HuH-7 (cell line): ENCODE measurements around the gene MAD1L1.
"Not testable (repeated sequence)": the region's sequence is repeated elsewhere in the genome, so short reads cannot be mapped to it uniquely, and the experiment has no call there.

Source experiments
- DNase-seq: peaks from one replicate; pipeline ENCODE4 v3.0.0; 2011; ENCODE audit warnings: low spot score

MAD1L1 gene

DNA sequence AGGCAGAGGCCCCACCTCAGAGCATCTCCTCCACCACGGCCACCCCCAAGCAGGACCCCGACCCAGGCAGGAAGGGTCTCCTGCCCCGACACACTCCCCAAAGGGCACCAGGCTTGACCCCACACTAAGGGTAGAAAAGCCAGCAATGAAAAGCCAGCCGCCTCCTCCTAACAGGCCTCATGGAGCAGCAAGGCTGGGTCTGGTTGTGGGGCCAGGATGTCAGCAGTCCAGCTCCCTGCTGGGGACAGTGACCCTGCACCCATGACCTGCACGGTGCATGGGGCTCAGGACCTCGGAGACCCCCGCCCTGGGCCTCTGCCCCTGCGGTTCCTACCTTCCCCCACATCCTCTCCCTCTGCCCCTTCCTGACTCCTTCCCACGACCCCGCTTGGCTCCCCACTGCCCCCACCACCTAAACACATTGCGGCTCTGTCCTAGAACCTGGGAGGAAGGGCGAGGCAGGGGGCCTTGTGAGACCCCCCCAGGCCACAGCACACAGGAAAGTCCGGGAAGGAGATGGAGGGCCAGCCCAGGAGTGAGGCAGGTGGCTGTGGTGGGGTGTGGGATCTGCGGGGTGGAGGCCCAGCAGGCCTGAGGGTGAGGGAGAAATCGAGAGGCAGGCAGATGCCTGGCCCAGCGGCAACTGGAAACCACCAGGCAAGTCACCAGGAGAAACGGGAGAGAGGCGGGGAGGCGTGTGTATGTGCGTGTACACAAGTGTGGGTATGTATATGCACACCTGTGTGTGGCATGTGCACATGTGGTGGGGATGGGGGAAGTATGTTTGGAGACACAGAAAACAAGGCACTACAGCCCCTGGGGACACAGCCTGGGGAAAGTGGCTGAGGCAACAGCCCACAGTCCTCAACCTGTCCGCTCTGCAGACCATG, 229.9 kb downstream of the MAD1L1 start:
- DNase-seq = no peak

DNA sequence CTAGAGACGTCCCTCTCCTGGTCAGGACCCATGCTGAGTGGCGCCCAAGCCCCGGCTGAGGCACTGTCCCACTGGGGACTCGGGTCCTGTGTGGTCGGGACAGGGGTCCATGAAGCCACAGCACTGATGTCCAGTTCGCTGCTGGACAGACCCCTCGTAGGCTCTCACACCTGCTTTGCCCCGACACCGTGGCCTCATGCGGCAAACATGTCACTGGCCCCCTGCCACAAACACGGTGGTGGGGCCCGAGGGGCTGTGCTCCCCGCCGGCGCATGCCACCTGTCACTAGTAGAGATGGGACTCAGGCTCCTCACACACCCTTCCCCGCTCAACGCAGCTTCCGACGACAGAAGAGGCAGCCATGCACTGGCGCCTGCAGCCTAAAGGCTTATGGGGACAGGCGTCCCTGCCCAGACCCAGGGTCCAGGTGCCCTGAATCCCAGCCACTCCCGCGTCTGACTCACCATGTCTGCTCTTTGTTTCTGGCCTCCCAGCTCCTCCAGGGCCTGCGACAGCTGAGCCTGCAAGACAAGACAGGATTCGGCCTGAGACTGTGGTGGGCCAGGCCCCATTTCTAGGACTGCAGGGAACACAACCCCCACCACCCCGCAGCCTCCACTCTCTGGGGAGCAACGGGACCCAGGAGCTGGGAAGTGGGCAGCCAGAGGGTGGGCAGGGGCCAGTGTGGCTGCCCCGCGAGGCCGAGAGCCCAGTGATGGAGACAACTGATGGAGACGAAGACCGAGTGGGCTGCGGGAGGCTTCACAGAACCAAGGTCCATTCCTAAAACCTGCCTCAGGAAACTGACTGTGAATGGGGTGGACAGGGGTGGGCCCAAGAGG, 230.9 kb downstream of the MAD1L1 start:
- DNase-seq = no peak

DNA sequence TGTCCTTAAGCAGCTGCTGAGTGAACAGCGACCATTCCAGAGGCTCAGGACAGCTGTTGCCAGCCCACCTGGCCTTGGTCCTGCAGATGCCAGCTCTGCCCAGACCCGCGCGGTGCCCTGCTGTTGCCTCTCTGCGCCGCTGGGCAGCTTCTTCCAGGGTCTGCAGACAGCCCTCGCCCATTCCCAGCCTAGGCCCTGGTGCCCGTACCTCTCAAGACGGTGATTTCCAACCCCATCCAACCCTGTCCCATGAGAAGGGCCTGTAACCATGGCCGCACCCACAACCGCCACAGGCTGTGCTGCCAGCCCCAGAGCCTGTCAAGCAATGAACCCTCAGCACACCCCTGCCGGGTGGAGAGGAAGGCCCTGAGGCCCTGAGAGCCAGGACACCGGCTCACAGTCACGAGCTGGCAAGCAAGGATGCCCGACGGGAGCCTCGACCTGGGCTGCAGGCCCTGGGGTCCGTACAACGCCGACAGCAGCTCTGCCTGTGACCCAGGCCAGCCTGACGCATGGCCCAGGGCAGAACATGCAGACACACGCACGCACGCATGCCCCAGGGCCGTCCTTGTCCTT, 231.9 kb downstream of the MAD1L1 start:
- no peak for DNase-seq

DNA sequence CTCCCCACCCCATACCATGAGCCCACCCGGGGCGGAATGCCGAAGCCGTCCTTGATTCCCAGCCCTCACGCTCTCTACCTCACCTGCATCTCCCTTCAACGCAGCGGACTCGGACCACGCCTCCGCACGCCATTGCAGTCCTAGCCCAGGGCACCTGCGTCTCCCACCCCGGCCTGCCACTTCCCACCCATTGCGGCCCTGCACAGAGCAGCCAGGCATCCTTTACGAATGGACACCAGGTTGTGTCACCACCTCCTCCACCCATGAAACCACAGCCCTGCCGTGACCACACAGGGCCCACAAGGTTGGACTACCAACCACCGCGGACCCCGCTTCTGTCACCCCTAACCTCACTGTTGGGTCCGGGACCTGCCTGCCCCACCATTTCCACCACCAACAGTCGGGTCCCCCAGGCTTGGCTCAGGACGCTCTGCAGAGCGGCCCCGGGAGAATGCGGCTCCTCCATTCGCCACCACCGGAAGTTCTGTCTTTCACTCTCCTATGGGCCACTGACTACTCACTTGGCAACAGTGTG, 232.5 kb downstream of the MAD1L1 start:
- no peak for DNase-seq

DNA sequence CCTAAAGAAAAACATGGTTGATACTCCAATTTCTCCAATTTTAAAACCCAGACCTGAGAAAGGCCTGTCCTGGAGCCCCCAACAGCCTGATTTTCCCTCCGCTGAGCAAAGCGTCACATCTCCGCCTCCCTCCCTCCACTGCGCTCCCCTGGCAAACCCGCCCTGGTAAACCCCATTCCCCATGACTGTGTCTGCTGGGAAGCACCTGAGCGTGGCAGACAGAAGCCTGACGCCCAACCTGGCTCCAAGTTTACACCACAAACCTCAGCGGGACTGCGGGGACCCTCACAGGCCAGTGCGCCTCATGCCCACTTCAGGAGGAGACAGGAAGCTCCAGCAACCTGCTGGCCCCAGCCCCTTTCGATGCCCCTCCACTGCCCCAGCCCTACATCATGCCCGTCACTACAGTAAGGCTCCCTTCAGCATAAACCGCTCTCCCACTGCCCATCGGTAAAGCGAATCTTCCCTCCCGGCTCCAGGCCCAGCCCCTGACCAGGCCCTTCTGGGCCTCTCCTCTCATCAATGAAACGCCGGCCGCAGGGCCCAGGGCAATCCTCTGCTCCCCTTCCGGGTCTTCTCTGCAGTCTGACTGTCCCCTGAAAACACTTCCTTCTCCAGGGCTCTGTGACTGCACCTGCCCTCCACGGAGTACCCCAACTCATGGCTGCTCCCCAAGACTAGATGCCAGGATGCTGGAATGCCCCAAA, 233.3 kb downstream of the MAD1L1 start:
- no peak for DNase-seq

DNA sequence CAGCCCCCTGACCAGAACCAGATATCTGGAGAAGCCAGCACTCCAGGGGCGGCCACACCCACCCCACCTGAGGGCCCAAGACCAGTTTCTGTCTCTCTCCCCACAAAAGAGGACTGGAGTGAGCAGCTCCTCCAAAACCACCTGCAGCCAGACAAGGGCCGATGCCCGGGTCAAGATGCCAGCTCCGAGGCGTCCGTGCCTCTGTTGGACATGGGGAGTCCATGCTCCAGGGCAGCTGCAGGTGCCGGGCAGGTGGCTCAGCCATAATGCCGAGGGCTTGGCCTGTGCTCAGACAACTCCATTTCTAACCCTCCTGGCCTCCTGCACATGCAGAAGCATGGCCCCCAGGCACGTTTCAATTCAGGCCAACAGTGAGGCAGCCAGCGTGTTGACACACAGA, 234.6 kb downstream of the MAD1L1 start:
- DNase-seq = no peak

DNA sequence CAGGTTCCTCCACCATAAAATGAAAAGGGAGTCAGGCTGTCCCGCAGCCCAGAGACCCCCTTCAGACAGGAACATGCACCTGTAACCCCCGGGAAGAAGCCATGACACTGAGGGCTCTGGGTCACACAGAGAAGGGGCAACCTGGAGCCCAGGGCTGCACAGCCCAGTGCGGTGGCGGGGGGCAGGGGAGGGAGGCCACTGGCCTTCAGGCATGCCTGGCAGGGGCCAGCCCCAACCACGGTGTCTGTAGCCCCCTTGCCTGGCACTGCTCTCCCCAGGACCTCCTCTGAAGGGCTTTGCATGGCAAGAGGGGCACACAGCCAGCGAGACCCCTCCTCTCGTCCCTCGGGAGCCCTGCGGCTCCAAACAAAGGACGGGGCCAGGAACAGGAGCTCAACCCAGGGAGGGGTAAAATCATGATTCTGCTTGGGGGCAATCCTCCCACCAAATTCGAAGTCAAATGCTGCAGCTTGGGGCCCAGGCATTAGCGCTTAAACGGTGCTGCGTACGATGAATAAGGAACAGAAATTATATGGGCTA, 235.1 kb downstream of the MAD1L1 start:
- DNase-seq = no peak

DNA sequence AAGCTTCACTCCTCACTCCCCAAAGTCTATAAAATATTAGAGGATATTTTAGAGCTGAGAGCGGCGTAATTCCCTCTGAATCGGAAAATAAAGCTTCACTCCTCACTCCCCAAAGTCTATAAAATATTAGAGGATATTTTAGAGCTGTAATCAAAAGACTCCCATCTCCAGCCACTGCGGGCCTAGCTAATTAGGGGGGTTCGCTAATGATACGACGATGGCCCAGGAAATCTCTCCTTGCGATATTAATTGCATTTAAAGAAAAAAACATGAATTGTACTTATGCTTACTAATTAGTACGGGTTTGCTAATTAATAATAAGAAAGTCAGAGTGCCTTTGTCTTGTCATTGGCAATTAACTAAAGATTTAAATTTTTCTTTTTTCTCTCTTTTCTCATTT, 235.9 kb downstream of the MAD1L1 start:
- no peak for DNase-seq

DNA sequence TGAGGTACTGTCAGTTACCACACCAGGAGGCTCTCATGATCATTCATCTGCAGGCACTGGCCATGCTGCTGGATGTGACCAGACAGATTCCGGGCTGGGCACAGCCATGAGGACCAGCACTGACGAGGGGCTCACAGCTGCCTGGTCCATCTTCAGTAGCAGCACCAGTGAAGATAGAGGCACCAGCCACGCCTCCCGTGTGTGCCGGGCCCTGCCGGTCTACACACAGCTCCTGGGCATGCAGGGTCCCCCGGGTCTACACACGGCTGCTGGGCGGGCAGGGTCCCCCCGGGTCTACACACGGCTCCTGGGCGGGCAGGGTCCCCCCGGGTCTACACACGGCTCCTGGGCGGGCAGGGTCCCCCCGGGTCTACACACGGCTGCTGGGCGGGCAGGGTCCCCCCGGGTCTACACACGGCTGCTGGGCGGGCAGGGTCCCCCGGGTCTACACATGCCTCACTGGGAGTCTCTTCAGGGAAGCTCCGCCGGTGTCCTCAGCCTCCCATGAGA, 236.8 kb downstream of the MAD1L1 start:
- DNase-seq = not testable (repeated sequence)

DNA sequence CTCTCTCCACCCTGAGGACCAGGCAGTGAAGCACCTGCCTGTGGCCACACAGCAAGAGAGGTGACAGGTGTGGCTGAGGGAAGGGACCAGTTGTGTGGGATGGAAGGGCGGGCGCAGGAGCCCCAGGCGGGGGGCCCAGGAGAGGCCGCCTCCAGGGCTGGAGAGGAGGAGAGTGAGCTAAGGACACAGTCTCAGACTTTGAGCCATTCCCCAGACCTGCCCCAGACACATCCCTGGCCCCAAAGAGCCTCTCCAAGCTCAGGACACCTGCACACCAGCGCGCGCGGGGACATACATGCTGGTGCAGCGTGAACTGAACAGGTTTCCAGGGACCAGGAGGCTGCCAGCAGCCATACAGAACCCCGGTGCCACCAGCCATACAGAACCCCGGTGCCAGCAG, 237.3 kb downstream of the MAD1L1 start:
- DNase-seq = no peak

DNA sequence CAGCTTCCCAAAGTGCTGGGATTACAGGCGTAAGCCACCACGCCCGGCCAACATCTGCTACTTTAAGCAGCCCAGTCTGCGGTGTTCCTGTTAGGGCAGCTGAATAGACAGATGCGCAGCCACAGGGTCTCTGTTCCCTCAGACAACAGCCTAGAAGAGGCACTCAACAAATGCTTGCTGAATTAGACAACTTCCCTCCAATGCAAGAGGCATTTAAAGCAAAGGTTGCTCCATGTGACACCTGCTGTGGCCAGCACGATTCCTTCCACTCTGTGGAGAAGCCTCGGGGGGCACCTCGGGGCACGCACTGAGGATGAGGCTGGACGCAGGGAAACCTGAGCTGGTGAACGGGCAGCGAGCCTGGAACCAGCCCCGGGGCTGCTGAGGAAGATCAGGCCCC, 237.8 kb downstream of the MAD1L1 start:
- DNase-seq = no peak

DNA sequence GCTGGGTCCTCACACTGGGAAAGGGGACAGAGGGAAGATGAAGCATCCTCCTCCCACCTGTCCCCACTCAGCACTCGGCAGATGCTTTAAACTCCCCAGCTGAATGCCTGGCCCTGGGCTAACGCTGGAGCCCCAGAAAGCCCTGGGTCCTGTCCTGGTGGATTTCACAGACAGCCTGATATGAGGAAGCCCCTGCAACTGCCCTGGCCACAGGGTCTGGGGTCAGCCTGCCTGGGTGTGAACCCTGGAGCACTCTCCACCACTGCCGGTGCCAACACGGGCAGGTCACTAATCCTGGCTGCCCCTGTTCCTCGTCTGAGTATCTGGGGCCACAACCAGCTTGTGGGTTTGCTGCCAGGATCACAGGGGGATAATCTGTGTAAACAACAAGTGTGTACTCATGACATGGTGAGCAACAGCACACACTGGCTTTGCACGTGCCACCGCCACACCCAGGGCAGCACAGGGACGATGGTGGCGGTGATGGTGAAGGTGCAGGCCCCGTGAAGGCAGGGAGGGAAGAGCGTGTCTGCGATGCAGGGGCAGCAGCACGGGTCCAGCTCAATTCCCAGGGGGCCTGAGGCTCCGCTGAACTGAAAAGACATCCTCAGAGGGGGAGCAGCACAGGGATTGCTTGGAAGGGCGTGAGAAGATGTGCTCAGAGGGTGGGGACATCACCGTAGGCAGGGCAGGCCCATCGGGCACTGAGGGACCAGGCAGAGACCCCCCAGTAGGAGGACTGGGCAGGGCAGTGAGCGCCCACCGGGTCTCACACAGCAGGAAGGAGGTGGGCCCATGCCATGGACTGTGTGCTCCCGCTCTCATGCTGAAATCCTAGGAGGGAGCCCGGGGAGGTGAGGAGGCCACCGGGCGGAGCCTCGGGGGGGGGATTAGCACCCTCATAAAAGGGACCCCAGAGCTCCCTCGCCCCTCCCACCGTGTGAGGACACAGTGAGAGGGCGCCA, 238.7 kb downstream of the MAD1L1 start:
- no peak for DNase-seq

DNA sequence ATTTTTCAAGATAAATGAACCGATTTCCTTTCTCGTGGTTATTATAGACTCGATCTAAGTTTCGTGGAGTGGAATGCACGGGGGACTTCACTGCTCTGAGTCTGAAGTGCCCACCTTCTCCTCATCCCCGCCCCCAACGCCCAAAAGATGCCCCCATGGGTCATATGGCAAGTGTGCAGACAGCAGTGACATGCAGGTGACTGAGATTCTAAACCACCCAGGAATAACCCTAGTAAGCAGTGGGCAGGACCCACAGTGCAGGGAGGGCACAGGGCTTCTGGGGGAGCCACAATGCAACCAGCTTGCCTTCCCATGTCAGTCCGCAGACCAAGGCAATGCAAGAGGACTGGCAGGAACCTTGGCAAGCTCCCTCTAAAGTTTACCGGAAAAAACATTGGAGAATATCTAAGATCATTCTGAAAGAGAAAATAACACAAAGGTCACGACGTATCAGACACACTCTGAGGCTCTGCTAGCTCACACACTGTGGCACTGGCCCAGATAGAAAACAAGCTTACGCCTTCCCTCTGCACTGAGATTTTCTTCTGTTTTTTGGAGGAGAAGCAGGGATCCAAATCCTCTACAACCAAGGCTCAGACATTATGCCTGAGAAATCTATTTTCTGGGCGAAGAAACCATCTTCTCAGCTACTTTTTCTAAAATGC, 239.6 kb downstream of the MAD1L1 start:
- no peak for DNase-seq

DNA sequence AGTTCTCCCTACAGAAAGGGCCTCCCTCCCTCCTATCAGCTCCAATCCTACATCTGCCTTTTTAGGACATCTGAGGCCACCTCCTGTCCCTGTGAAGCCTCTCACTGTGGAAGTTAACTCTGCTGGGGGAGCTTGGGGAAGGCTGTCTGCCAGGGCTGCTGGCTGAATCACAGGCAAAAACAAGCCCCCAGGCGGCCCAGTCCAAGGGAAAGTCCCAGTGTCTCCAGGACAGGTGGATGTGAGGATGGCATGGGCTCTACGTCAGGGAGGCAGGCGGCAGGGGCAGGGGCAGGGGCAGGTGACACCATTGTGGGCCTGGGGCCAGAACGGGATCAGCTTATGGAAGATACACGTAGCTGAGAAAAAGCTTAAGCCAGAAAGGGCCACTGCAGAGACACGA, 240.2 kb downstream of the MAD1L1 start:
- no peak for DNase-seq

DNA sequence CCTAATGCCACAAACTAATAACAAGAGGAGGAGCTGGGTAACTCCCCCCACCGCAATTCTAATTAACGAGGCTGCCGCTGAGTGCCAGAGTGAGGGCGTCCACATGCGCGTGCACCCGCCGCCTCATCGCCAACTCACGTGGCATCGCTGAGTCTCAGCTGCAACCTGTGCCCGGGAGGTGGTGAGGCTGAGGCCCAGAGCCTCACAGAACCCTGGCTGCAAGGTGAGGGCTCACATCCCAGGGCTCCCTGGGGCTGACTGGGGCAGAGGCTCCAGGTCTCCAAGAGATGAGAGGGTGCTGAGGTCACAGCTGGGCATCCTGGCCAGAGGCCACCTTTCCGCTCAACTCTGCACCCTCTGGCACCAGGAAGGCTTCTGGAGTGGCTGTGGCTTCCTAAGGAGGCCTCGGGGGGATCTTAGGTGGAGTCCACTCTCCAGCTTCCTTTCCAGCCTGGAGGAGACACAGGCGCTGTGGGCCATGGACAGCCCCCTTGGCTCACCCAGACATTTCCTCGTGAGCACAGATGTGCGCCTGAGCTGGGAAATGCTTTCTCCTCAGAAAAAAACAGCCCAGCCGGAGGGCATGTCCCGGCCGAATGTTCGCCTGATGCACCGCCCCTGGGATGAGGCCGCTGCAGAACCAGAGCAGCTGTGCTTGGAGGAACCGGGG, 242.6 kb downstream of the MAD1L1 start:
- no peak for DNase-seq

DNA sequence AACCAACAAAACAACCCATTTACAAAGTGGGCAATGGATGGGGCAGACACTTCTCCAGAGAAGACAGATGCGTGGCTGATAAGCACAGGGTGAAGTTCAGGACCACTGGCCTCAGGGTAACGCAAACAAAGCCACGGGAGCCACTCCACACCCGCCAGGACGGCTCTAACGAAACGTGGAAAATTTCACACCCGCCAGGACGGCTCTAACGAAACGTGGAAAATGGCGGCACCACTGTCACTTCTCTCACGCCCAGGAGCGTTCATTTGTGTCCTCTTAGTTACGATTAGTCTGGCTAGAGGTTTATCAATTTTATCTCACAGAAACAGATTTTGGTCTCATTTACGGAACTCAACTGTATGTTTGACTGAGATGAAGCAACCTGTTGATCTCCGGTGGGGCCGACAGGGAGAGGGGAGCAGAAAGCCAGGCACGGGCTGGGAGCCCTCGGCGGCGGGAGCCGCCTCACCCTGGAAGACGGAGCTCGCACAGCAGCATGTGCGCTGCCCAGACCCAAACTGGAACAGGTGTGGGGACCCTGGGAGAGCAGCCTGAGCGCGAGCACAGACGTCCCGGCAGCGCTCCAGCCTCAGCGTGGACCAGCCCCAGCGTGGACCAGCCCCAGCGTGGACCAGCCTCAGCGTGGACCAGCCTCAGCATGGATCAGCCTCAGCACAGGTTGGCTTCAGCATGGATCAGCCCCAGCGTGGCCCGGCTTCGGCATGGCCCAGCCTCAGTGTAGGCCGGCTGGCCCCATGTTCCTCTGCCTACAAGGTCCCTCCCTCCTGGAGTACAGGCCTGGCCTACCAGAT, 243.5 kb downstream of the MAD1L1 start:
- no peak for DNase-seq

DNA sequence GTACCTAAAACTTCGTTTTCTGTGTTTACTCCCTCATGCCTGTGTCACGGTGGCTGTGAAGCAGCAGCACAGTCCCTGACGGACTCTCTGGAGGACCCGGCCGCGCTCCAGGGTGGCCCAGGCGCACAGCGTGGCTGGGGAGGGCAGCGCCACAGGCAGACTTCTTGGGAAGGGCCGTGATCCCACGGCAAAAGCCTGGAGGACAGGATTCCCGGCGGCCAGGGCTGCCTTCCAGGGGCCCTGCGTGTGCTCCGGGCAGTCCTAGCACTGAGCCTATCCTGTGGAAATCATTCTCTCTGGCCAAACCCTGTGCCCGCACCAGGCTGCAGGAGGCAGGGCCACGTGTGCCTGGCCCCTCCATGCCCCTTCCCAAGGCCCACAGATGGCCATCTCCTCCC, 244.2 kb downstream of the MAD1L1 start:
- DNase-seq = no peak
